Stimulated activated CD4-positive, alpha-beta T cell treated with anti-CD3 and anti-CD28 coated beads, TNF-alpha, amount 100 ng/mL, for 1 hour (primary cell): ENCODE measurements around the gene MGAT4B.

Experiments used
- DNase-seq, 3 donors: peaks; one replicate each; pipeline ENCODE4 v3.0.0-alpha.2; 2020; ENCODE audit warnings: low read depth in 3 of 3, low spot score in 1 of 3

Gene MGAT4B

GRCh38 chr5:179812997-179813607, 6.4 kb upstream of the MGAT4B start:
- DNase-seq = no peak

DNA sequence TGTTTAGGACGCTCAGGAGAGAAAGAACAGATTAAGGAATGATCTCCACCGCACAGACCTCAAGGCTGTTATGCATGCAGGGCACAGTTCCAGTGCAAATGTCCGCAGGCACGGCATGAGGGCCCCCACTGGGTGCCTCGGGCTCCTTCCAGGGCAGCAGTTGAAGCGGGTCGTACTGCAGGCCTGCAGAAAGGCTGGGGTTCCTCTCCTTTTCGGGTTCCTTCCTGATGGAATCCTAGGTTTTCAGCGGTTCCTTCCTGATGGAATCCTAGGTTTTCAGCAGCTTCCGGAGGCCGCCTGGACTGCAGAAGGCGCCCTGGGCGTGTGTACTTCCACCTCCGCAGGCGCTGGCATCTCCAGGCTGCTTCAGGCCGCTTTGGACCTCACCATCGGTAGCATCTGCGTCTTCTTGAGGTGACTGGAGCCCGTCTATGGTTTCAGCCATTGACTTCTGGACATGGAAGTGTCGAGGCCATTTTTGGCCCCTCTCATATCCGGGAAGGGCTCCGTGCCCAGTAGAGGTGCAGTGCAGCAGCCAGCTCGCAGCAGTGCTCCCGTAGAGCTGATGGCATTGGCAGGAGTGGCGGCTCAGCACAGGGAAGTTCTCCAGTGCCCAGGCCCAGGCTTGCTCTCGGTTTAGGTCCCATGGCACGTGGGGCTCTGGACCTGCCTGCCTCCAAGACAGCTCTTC, 5.6 kb upstream of the MGAT4B start:
- no peak for DNase-seq

DNA sequence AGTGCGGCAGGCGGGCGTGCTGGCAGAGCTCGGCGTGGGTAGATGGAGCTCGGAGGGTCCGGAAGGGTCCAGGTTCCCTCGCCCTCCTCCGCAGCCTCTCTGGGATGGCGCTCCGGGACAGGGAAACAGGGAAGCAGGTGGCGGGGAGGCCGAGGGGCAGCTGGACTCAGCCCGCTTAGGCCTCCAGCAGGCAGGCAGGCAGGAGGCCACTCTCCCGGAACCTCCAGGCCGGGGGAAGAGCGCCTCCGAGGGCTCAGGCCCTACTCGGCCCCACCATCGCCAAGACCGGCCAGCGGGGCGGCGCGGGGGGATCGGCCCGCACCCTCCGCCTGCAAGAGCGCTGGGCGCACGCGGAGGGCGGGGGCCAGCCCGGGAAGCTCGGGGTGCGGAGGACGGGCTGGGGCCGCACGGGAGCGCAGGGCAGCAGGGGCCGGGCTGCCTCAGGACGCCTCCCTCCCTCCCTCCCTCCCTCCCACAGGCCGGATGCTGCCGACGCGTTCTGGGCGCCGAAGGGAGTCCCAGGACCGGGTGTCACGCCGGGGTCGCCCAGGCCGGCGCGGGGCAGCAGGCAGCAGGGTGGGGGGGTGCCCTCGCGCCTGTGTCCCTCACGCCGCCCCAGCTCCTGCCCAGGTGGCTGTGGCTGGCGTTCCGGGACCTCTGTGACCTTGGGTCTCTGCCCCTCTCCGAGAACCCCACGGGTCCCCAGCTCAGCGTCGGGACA, 977 bp downstream of the MGAT4B start:
- no peak for DNase-seq

DNA sequence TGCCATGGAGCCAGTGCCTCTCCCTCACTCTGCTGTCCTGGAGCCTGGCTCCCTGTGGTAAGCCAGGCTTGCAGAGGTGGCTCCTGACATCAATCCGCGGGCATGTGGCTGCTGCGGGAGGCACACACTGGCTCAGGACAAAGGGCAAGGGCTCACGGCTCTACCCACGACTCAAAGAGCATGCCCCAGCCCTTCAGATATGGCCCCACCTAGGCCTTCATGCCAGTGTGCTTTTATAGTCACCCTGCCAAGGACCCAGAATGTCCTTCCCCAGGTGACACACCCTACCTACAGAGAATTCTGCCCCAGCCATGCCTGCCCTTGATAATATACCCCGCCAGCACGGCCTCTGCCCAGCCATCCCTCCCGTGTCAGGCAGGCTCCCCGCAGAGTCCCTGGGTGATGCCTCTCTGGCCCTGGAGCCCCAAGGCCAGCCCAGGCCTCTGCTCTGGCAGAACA, 1.6 kb downstream of the MGAT4B start:
- no peak for DNase-seq

DNA sequence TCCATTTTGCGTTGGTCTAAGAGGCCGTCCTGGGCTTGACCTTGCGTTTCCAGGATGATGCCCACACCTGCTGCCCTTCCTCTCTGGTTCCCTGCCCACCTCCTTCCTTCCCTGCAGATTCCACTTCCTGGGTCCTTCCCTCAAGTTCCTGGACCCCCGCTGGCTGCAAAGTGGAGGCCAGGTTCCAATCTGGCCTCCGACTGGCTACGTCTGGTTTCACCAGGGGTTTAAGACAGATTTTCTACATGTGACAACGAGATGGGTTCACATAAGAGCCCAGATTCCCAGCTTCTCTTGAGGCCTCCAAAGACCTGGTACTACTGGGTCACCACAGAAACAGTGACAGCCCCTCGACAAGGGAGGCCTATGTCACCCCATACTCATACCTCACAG, 2.1 kb downstream of the MGAT4B start:
- DNase-seq = no peak

GRCh38 chr5:179803651-179804554, 2.8 kb downstream of the MGAT4B start:
- DNase-seq = no peak

GRCh38 chr5:179802950-179803562, 3.6 kb downstream of the MGAT4B start:
- DNase-seq = no peak

DNA sequence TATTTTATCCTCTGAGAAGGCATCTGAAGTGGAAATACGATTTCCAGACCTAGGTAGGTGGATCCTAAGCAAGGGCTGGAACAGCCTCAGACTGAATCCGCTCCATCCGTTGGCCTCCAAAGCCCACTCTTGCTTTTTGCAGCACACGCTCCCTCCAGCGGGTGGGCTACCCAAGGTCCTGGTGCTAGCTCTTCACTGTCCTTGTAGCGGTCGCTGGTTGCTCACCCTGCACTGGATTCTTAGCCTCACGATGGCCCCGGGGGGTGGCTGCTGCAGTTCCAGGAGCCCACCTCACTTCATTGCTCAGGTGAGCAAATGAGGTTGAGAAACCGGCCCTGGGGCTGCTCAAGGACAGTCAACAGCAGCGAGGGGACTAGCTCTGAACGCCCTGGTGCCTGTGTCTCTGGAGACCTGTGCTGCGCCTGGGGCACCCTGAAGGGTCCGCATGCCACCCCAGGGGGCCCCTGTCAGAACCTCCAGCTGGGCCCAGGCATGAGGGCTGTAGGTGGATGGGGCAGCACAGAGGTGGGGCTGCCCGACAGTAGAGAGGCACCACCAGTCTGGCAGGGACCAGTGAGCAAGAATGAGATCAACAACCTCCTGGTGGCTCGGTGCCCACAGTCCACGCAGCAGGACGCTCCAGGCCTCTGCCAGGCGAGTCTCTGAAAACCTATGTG, 4.3 kb downstream of the MGAT4B start:
- DNase-seq = no peak

DNA sequence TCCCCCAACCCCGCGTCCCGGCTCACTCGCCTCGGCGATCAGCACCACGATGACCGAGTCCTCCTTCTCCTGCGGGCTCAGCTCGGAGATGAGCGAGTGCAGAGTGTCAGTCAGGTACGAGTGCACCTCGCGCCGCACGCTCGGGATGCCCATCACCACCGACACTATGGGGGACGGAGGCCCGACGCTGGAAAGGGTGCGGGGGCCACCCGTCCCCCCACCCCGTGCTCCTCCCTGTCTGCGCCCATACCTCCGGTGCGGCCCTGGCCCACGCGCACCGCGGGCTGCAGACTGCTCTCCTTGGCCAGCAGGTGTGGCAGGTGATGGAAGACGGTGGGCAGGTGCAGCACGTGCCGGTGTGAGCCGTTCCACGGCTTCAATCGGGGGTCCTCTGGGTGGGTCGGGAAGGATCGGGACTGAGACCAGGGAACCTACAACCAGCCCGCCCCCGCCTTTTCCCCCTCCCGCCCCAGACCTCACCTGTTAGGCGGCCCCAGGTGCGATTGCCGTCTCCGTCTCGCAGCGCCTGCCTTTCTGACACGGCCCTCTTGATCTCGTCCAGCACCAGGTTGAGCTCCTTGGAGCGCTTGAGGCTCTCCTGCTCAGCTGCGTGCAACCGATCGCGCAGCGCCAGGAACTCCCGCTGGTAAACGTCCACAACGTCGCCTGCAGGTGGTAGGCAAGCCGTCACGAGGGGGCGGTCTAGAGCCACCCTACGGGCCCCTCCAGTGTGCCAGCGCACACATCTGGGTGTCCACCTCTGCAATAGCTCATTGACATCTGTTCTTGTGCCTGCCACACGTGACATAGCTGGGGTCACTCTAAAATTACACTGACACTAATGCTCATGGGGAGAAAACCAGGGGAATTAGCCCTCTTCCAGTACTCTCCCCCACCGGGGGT, 5.1 kb downstream of the MGAT4B start:
- DNase-seq = peak; percentile 63 to 84 (median 67)

GRCh38 chr5:179800696-179801201, 5.9 kb downstream of the MGAT4B start:
- no peak for DNase-seq

DNA sequence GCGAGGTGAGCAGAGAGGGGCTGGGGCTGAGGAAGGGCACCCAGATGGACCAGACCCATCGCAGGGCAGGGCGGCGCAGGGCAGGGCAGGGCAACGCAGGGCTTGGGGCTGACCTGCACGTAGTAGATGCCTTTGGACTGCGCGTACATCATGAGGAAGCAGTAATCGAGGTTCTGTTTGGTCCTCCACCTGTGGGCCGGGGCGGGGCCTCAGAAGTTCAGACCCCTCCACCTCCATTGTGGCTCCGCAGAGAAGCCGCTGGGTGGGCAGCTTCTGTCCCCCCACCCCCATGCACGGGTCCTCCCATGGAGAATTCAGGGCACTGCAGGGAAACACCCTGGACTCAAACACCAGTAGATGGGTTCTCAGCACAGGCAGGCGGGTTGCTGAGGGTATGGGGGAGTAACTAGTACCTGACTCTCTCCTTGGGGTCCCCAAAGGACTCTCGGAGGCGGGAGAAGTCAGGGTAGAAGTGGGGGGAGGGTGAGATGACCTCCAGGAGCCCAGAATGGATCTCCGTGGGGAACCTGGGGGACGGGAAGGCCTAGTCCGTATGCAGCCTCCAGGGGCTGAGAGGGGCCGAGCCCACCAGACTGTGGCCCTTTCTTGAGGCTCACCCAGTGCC, 6.5 kb downstream of the MGAT4B start:
- DNase-seq = no peak

DNA sequence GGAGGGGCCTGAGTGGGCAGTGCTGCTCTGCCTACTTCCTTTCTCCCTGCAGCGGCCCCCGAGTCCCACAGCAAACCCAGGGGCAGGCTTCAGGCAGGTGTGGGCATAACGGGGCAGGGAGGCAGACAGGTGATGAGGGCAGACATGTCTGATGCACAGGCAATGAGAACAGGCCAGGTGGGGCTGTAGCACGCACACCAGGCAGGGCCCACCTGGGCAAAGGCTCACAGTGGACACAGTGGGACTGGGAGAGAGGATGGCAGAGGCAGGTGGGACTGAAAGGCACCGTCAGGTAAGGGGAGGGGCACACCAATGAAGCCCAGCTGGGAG, 7.1 kb downstream of the MGAT4B start:
- DNase-seq = no peak

- DNase-seq = no peak
These were observed 7.7 kb downstream of the MGAT4B start for GRCh38 chr5:179798771-179799643.

DNA sequence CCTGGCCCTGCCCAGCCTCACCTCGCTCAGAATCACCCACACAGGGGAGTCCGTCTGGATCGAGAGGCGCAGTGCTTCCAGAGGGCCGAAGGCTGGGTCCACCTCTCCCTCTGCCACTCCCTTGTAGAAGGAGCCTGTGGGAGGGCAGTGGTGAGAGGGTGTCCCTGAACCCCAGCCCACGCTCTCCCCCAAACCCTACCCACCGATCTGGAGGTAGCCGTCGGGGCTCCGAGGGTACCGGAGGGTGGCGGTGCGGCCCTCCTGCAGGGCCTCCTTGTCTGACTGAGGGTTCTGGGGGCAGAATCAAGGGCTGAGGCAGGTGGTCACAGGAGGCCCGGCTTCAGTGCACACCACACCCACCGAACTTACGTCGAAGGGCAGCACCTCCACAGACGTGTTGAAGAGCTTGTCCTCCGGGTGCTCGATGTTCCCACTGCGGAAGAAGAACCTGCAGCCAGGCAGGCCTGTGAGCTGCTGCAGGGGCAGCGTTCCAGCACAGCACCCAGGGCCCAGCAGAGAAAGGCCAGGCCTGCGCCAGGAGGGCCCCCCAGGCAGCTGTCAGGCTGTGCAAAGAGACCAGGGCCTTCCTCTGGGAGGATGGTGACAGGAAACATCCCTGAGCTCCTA, 8.4 kb downstream of the MGAT4B start:
- DNase-seq = no peak

DNA sequence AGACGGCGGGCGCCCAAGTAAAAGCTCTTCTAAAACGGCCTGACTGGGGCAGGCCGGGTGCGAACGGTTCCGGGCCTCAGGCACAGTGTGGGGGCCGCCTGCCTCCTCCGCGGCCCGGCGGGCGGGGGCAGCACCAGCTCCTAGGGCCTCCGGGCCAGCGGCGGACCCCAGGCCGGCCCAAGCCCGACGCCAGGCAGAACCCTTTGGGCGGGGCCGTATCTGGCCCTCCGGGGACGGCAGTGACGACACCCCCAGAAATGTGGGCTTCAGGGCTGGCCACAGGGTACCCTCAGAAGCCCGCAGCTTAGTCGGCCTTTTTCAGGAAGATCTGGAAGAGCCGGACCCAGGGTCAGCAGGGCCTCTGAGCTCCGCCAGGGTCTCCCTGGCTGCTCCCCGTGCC, 8.9 kb downstream of the MGAT4B start:
- no peak for DNase-seq

DNA sequence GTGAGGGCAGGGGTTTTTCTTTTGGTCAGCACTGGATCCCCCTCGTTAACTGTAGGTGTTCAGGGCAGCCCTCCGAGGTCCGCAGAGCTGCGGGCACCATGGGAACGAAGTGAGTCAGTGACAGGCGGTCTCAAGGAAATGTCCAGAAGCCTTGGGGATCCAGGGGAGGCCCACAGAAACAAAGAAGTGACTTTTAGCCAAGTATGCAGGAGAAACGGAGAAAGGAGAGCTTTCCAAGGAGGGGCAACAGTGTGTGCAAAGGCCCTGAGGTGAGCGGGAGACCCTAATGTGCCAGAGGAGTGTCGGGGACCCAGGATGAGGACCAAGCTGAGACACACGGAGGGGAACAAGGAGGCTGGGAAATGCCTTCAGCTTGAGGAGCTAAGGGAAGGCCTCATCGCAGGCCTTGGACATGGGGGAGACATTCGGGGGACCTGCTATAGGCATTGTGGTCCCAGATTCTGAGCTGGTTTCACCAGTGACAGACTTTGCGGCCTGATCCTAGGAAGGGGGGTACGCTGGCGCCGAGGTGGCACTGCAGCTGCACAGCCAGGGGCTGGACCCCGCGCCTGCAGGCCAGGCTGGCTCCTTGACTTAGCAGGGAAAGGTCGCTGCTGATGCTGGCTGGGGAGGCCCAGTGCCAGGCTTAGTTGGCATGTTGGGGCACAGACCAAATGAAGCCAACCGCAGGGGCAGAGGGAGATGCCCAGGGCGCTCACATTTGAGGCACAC, 9.6 kb downstream of the MGAT4B start:
- no peak for DNase-seq
